Measurements from ENCODE around the gene CRMP1.

Gene CRMP1

GRCh38 chr4:5918331-5918985, 25.6 kb upstream of the CRMP1 start:
- Histone ChIP-seq H4K20me1 (ENCODE audit: insufficient read depth, low read length) (no peaks in the 10 kb centered on the region), H3K9ac (ENCODE audit: low read depth, low read length) (no peak overlapping the region), H3K27ac (ENCODE audit: low read length) (no peak overlapping the region), H2AFZ (ENCODE audit: low read depth, low read length) (no peak overlapping the region), H3K79me2 (ENCODE audit: insufficient read depth, low read length) (no peaks in the 10 kb centered on the region), H3K36me3 (ENCODE audit: insufficient read depth, low read length) (no peaks in the 10 kb centered on the region), H3K4me2 (ENCODE audit: insufficient read depth, low read length) (no peak overlapping the region), H3K27me3 (ENCODE audit: insufficient read depth, low read length, poor library complexity) (no peaks in the 10 kb centered on the region), H3K4me1 (ENCODE audit: insufficient read depth, low read length) (no peaks in the 10 kb centered on the region), H3K4me3 (ENCODE audit: low read depth in 1 of 2, low read length in 2 of 2) (no peak overlapping the region), H3K9me3 (ENCODE audit: insufficient read depth, low read length, severe bottlenecking) (no peaks in the 10 kb centered on the region)
- TF ChIP-seq EZH2 (IDR thresholded peaks at IDR 0.05; ENCODE audit: borderline replicate concordance, low read depth, low read length, severe bottlenecking): no peak
- TF ChIP-seq CTCF (IDR thresholded peaks at IDR 0.05; ENCODE audit: borderline replicate concordance, extremely low read depth, low read length, poor library complexity, severe bottlenecking): no peak
- ATAC-seq (ENCODE audit: insufficient read depth, low read depth): no peak
- no peak for DNase-seq

- H3K79me2 ChIP-seq (ENCODE audit: insufficient read depth, low read length): no peaks in the 10 kb centered on the region
- TF ChIP-seq EZH2 (IDR thresholded peaks at IDR 0.05; ENCODE audit: borderline replicate concordance, low read depth, low read length, severe bottlenecking) (no peak), CTCF (IDR thresholded peaks at IDR 0.05; ENCODE audit: borderline replicate concordance, extremely low read depth, low read length, poor library complexity, severe bottlenecking) (no peak)
- H3K36me3 ChIP-seq (ENCODE audit: insufficient read depth, low read length): no peaks in the 10 kb centered on the region
- H3K4me1 ChIP-seq (ENCODE audit: insufficient read depth, low read length): no peaks in the 10 kb centered on the region
- no peak overlapping the region for H3K4me2 ChIP-seq (ENCODE audit: insufficient read depth, low read length)
- no peak overlapping the region for H3K27ac ChIP-seq (ENCODE audit: low read length)
- no peak overlapping the region for H2AFZ ChIP-seq (ENCODE audit: low read depth, low read length)
- H3K27me3 ChIP-seq (ENCODE audit: insufficient read depth, low read length, poor library complexity): no peaks in the 10 kb centered on the region
- no peak overlapping the region for H3K9ac ChIP-seq (ENCODE audit: low read depth, low read length)
- ATAC-seq (ENCODE audit: insufficient read depth, low read depth) (no peak), DNase-seq (no peak)
- no peaks in the 10 kb centered on the region for H4K20me1 ChIP-seq (ENCODE audit: insufficient read depth, low read length)
- H3K4me3 ChIP-seq (ENCODE audit: low read depth in 1 of 2, low read length in 2 of 2): no peak overlapping the region
- no peaks in the 10 kb centered on the region for H3K9me3 ChIP-seq (ENCODE audit: insufficient read depth, low read length, severe bottlenecking)
Observed at GRCh38 chr4:5917672-5918071, 24.8 kb upstream of the CRMP1 start.

- Histone ChIP-seq H4K20me1 (ENCODE audit: insufficient read depth, low read length) (no peaks in the 10 kb centered on the region), H3K4me3 (ENCODE audit: low read depth in 1 of 2, low read length in 2 of 2) (no peak overlapping the region), H3K27ac (ENCODE audit: low read length) (no peak overlapping the region), H2AFZ (ENCODE audit: low read depth, low read length) (no peak overlapping the region), H3K27me3 (ENCODE audit: insufficient read depth, low read length, poor library complexity) (no peaks in the 10 kb centered on the region), H3K4me1 (ENCODE audit: insufficient read depth, low read length) (no peaks in the 10 kb centered on the region), H3K9me3 (ENCODE audit: insufficient read depth, low read length, severe bottlenecking) (no peaks in the 10 kb centered on the region), H3K36me3 (ENCODE audit: insufficient read depth, low read length) (no peaks in the 10 kb centered on the region), H3K9ac (ENCODE audit: low read depth, low read length) (no peak overlapping the region), H3K4me2 (ENCODE audit: insufficient read depth, low read length) (no peak overlapping the region), H3K79me2 (ENCODE audit: insufficient read depth, low read length) (no peaks in the 10 kb centered on the region)
- ATAC-seq (ENCODE audit: insufficient read depth, low read depth) (no peak), DNase-seq (no peak)
- TF ChIP-seq EZH2 (IDR thresholded peaks at IDR 0.05; ENCODE audit: borderline replicate concordance, low read depth, low read length, severe bottlenecking) (no peak), CTCF (IDR thresholded peaks at IDR 0.05; ENCODE audit: borderline replicate concordance, extremely low read depth, low read length, poor library complexity, severe bottlenecking) (no peak)
Observed at GRCh38 chr4:5916229-5916628, 23.3 kb upstream of the CRMP1 start.
